ENCODE data around the gene NKD2. TPM values are rescaled to one million over a fixed set of nuclear protein-coding genes. Genes with fewer than 3 reads are reported as not detected.
A peak's percentile ranks its signal among the peaks of the same experiment; 100 is the strongest.

Gene NKD2
- total and polyA plus RNA-seq, 5 donors from 2014 or later = not detected

DNA sequence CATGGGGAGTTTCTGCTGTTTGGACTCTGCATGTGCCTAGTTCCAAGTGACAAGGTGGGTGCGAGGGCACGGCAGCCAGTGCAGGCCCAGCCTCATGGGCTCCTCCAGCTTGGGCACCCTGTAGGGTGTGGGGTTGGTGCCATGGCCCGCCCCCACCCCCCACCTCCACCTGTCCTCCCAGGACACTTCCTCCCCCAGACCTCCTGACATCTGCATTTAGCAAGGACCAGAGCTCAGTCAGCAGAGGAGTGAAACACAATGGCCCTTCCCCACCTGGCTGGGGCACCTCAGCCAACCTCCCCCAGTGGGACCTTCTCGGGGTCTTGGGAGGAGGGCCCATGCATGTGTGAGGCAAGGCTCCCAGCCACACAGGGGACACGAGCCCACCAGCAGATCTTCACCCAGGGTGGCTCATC lies 1.9 kb upstream of the NKD2 start:
- Mint-ChIP-seq H3K36me3 (no peaks in the 10 kb centered on the region), H3K27me3 (peaks cover 56% of the 10 kb centered on the region), H3K4me3 (peak overlapping the region in 2 of 4 donors; percentile 30 to 45), H3K4me1 (peaks cover 0 to 40% (median 6%) of the 10 kb centered on the region in 4 donors), H3K27ac (no peak overlapping the region), H3K9me3 (peaks cover 0 to 1% (median 0%) of the 10 kb centered on the region in 7 donors)
- DNase-seq (no peak), ATAC-seq (ENCODE audit: low read depth in 2 of 2) (no peak)
- Histone ChIP-seq H3K36me3 (ENCODE audit: control insufficient read depth, insufficient read depth, low read length) (no peaks in the 10 kb centered on the region), H3K9me3 (ENCODE audit: control insufficient read depth in 2 of 2, low read length in 2 of 2) (no peaks in the 10 kb centered on the region), H3K4me1 (ENCODE audit: control insufficient read depth, insufficient read depth, low read length, poor library complexity, severe bottlenecking) (peaks cover 30% of the 10 kb centered on the region), H3K4me3 (ENCODE audit: low read depth, low read length) (no peak overlapping the region), H3K27ac (ENCODE audit: insufficient read depth, low read length, poor library complexity, severe bottlenecking) (no peak overlapping the region), H3K27me3 (ENCODE audit: control insufficient read depth, insufficient read depth, low read length) (peaks cover 10% of the 10 kb centered on the region)

- Histone ChIP-seq H3K36me3 (ENCODE audit: control insufficient read depth, insufficient read depth, low read length) (no peaks in the 10 kb centered on the region), H3K9me3 (ENCODE audit: control insufficient read depth in 2 of 2, low read length in 2 of 2) (no peaks in the 10 kb centered on the region), H3K27me3 (ENCODE audit: control insufficient read depth, insufficient read depth, low read length) (peaks cover 10% of the 10 kb centered on the region), H3K4me3 (ENCODE audit: low read depth, low read length) (no peak overlapping the region), H3K27ac (ENCODE audit: insufficient read depth, low read length, poor library complexity, severe bottlenecking) (no peak overlapping the region), H3K4me1 (ENCODE audit: control insufficient read depth, insufficient read depth, low read length, poor library complexity, severe bottlenecking) (peaks cover 30% of the 10 kb centered on the region)
- Mint-ChIP-seq H3K4me1 (peaks cover 0 to 40% (median 6%) of the 10 kb centered on the region in 4 donors), H3K27me3 (peaks cover 56% of the 10 kb centered on the region), H3K36me3 (no peaks in the 10 kb centered on the region), H3K9me3 (peaks cover 0 to 4% (median 0%) of the 10 kb centered on the region in 7 donors), H3K4me3 (peak overlapping the region in 2 of 4 donors; percentile 62 to 63), H3K27ac (peak overlapping the region in 1 of 3 donors; percentile 79)
- ATAC-seq (ENCODE audit: low read depth in 2 of 2) (no peak), DNase-seq (no peak)
Observed at GRCh38 chr5:1007221-1007680, 1.4 kb upstream of the NKD2 start.

- DNase-seq (no peak), ATAC-seq (ENCODE audit: low read depth in 2 of 2) (no peak)
- no peak overlapping the region for H3K4me3 ChIP-seq (ENCODE audit: low read depth, low read length)
- H3K4me3 Mint-ChIP-seq = peak overlapping the region in 3 of 4 donors; percentile 63 to 84 (median 78)
- no peak overlapping the region for H3K27ac ChIP-seq (ENCODE audit: insufficient read depth, low read length, poor library complexity, severe bottlenecking)
- H3K4me1 Mint-ChIP-seq = peaks cover 0 to 40% (median 6%) of the 10 kb centered on the region in 4 donors
- peak overlapping the region in 1 of 3 donors; percentile 79 for H3K27ac Mint-ChIP-seq
- peaks cover 10% of the 10 kb centered on the region for H3K27me3 ChIP-seq (ENCODE audit: control insufficient read depth, insufficient read depth, low read length)
- H3K36me3 ChIP-seq (ENCODE audit: control insufficient read depth, insufficient read depth, low read length) = no peaks in the 10 kb centered on the region
- peaks cover 0 to 4% (median 0%) of the 10 kb centered on the region in 7 donors for H3K9me3 Mint-ChIP-seq
- no peaks in the 10 kb centered on the region for H3K36me3 Mint-ChIP-seq
- peaks cover 30% of the 10 kb centered on the region for H3K4me1 ChIP-seq (ENCODE audit: control insufficient read depth, insufficient read depth, low read length, poor library complexity, severe bottlenecking)
- no peaks in the 10 kb centered on the region for H3K9me3 ChIP-seq (ENCODE audit: control insufficient read depth in 2 of 2, low read length in 2 of 2)
- H3K27me3 Mint-ChIP-seq = peaks cover 54% of the 10 kb centered on the region
Observed at GRCh38 chr5:1007681-1008450, 736 bp upstream of the NKD2 start.

DNA sequence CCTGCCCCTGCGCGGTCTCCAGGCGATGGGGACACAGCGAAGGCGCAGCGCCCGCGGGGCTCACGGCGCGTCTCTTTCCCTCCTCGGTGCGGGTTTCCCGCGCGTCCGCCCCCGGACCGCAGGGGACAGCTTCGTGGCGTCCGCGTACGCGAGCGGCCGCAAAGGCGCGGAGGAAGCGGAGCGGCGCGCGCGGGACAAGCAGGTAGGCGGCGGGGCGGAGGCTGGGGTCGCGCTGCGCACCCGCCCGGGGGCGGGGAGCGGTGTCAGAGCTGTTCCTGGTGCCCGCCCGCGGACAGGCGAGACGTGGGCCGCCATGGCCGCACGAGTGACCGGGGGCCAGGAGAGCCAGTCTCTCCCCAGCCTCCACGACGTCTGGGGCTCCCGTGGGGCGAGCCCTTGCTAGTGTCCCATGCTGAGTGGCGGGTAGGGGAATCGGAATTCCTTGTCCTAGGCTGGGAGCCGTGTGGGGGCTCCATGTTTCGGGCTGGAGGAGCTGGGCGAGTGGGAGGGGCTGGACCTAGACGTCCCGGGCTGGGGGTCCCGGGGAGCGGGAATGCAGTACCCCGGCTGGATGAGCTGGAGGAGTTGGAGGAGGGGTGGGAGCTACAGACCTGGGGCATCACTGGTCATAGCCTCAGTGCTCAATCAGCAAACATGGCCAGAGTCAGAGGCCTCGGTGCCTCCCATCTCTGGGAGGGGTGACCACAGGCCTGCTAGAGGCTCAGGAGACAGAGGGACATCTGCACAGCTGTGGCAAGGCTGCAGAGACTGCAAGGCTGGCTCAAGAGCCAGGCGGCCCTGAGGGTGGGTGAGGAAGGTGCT lies 968 bp downstream of the NKD2 start:
- Mint-ChIP-seq H3K27me3 (peaks cover 47% of the 10 kb centered on the region), H3K27ac (no peak overlapping the region)
- DNase-seq = no peak

DNA sequence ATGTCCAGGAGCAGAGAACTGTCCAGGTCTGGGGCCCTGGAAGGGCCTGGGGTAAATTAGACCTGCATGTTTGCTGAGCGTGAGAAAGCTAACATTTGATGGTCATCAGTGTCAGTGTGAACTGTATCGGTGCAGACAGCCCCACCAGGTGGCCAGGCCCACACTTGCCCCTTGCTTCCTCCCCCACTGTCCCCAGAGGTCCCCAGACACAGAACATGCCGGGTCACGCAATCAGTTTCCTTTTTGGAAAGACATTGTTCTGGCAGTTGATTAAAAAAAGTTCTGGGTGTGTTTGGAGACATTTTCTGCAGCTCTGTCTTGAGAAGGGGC lies 1.5 kb downstream of the NKD2 start:
- Histone ChIP-seq H3K4me1 (ENCODE audit: control insufficient read depth, insufficient read depth, low read length, poor library complexity, severe bottlenecking) (peaks cover 12% of the 10 kb centered on the region), H3K36me3 (ENCODE audit: control insufficient read depth, insufficient read depth, low read length) (no peaks in the 10 kb centered on the region), H3K27me3 (ENCODE audit: control insufficient read depth, insufficient read depth, low read length) (peaks cover 10% of the 10 kb centered on the region), H3K27ac (ENCODE audit: insufficient read depth, low read length, poor library complexity, severe bottlenecking) (no peak overlapping the region), H3K9me3 (ENCODE audit: control insufficient read depth in 2 of 2, low read length in 2 of 2) (no peaks in the 10 kb centered on the region), H3K4me3 (ENCODE audit: low read depth, low read length) (no peak overlapping the region)
- H3K9me3 Mint-ChIP-seq = peaks cover 0 to 4% (median 0%) of the 10 kb centered on the region in 7 donors
- no peak for ATAC-seq (ENCODE audit: low read depth in 2 of 2)
- H3K27me3 Mint-ChIP-seq = peaks cover 47% of the 10 kb centered on the region
- H3K4me3 Mint-ChIP-seq = peak overlapping the region in 2 of 4 donors; percentile 22 to 66
- H3K4me1 Mint-ChIP-seq = peaks cover 0 to 24% (median 6%) of the 10 kb centered on the region in 4 donors
- DNase-seq = no peak
- no peak overlapping the region for H3K27ac Mint-ChIP-seq
- H3K36me3 Mint-ChIP-seq = no peaks in the 10 kb centered on the region

More for the DNA sequence above, 968 bp downstream of the NKD2 start:
- Mint-ChIP-seq H3K4me1 (peaks cover 0 to 24% (median 6%) of the 10 kb centered on the region in 4 donors), H3K4me3 (peak overlapping the region in 2 of 4 donors; percentile 57 to 66), H3K36me3 (no peaks in the 10 kb centered on the region), H3K9me3 (peaks cover 0 to 4% (median 0%) of the 10 kb centered on the region in 7 donors)
- no peak overlapping the region for H3K27ac ChIP-seq (ENCODE audit: insufficient read depth, low read length, poor library complexity, severe bottlenecking)
- no peaks in the 10 kb centered on the region for H3K9me3 ChIP-seq (ENCODE audit: control insufficient read depth in 2 of 2, low read length in 2 of 2)
- H3K36me3 ChIP-seq (ENCODE audit: control insufficient read depth, insufficient read depth, low read length) = no peaks in the 10 kb centered on the region
- no peak overlapping the region for H3K4me3 ChIP-seq (ENCODE audit: low read depth, low read length)
- no peak for ATAC-seq (ENCODE audit: low read depth in 2 of 2)
- peaks cover 10% of the 10 kb centered on the region for H3K27me3 ChIP-seq (ENCODE audit: control insufficient read depth, insufficient read depth, low read length)
- H3K4me1 ChIP-seq (ENCODE audit: control insufficient read depth, insufficient read depth, low read length, poor library complexity, severe bottlenecking) = peaks cover 17% of the 10 kb centered on the region

GRCh38 chr5:1010641-1011046 lies 2.0 kb downstream of the NKD2 start:
- H3K36me3 ChIP-seq (ENCODE audit: control insufficient read depth, insufficient read depth, low read length) = no peaks in the 10 kb centered on the region
- peak overlapping the region in 2 of 4 donors; percentile 33 to 46 for H3K4me3 Mint-ChIP-seq
- H3K9me3 ChIP-seq (ENCODE audit: control insufficient read depth in 2 of 2, low read length in 2 of 2) = no peaks in the 10 kb centered on the region
- H3K27ac Mint-ChIP-seq = no peak overlapping the region
- no peaks in the 10 kb centered on the region for H3K36me3 Mint-ChIP-seq
- H3K4me1 ChIP-seq (ENCODE audit: control insufficient read depth, insufficient read depth, low read length, poor library complexity, severe bottlenecking) = peaks cover 7% of the 10 kb centered on the region
- H3K27me3 ChIP-seq (ENCODE audit: control insufficient read depth, insufficient read depth, low read length) = peaks cover 10% of the 10 kb centered on the region
- DNase-seq = no peak
- H3K27ac ChIP-seq (ENCODE audit: insufficient read depth, low read length, poor library complexity, severe bottlenecking) = no peak overlapping the region
- no peak for ATAC-seq (ENCODE audit: low read depth in 2 of 2)
- peaks cover 47% of the 10 kb centered on the region for H3K27me3 Mint-ChIP-seq
- H3K9me3 Mint-ChIP-seq = peaks cover 0 to 4% (median 0%) of the 10 kb centered on the region in 7 donors
- no peak overlapping the region for H3K4me3 ChIP-seq (ENCODE audit: low read depth, low read length)
- H3K4me1 Mint-ChIP-seq = peaks cover 0 to 23% (median 5%) of the 10 kb centered on the region in 4 donors

- peaks cover under 1% of the 10 kb centered on the region for H3K4me1 ChIP-seq (ENCODE audit: control insufficient read depth, insufficient read depth, low read length, poor library complexity, severe bottlenecking)
- Mint-ChIP-seq H3K27me3 (peaks cover 41% of the 10 kb centered on the region), H3K9me3 (peaks cover 0 to 4% (median 0%) of the 10 kb centered on the region in 7 donors), H3K36me3 (no peaks in the 10 kb centered on the region), H3K4me3 (peak overlapping the region in 2 of 4 donors; percentile 33 to 78), H3K4me1 (peaks cover 0 to 19% (median 3%) of the 10 kb centered on the region in 4 donors), H3K27ac (no peak overlapping the region)
- DNase-seq = peak in 1 of 3 donors; percentile 53
- ATAC-seq (ENCODE audit: low read depth in 2 of 2) = no peak
- H3K27me3 ChIP-seq (ENCODE audit: control insufficient read depth, insufficient read depth, low read length) = peaks cover 5% of the 10 kb centered on the region
- H3K4me3 ChIP-seq (ENCODE audit: low read depth, low read length) = no peak overlapping the region
- H3K27ac ChIP-seq (ENCODE audit: insufficient read depth, low read length, poor library complexity, severe bottlenecking) = no peak overlapping the region
- no peaks in the 10 kb centered on the region for H3K9me3 ChIP-seq (ENCODE audit: control insufficient read depth in 2 of 2, low read length in 2 of 2)
- no peaks in the 10 kb centered on the region for H3K36me3 ChIP-seq (ENCODE audit: control insufficient read depth, insufficient read depth, low read length)
Observed at GRCh38 chr5:1011226-1011631, 2.6 kb downstream of the NKD2 start.
